ENCODE measurements around the gene LMNA. TPM values are rescaled to one million over a fixed set of nuclear protein-coding genes. Genes with fewer than 3 reads are reported as not detected.
"Not testable (repeated sequence)": the region's sequence is repeated elsewhere in the genome, so short reads cannot be mapped to it uniquely, and the experiment has no call there.

Gene LMNA
- total RNA-seq, 2 donors from 2014 or later = 919 to 1,908 TPM

GRCh38 chr1:156165083-156165482 lies 50.6 kb downstream of the LMNA start:
- H3K9me3 ChIP-seq (ENCODE audit: control insufficient read depth, low read length, poor library complexity, severe bottlenecking) = no peaks in the 10 kb centered on the region
- H3K27ac Mint-ChIP-seq = peak overlapping the region; percentile 67
- H3K4me1 Mint-ChIP-seq = peaks cover 15% of the 10 kb centered on the region
- no peaks in the 10 kb centered on the region for H3K27me3 Mint-ChIP-seq
- ATAC-seq (peak; percentile 23), DNase-seq (no peak)
- H3K36me3 Mint-ChIP-seq (ENCODE audit: low read depth) = no peaks in the 10 kb centered on the region
- H3K4me3 Mint-ChIP-seq = no peak overlapping the region

DNA sequence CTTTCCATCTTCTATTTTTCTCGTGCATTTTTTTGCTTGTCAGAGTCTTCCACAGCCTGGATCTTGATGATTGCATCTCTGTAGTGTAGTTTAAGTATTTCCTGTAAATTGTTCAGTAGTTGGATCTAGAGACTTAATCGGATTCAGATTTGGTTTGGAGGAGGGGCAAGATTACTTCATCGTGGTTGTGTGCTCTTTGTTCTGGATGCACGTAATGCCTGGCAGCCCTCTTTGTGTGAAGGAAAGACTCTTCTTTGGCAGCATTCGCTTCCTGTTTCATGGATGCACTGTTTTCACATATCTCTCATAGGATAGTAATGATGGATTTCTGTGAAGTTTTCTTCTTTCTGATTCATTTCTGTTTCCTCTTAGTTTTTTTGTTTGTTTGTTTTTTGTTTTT lies 53.0 kb downstream of the LMNA start:
- Mint-ChIP-seq H3K27ac (no peak overlapping the region), H3K4me3 (no peak overlapping the region), H3K4me1 (peaks cover 5% of the 10 kb centered on the region), H3K36me3 (ENCODE audit: low read depth) (no peaks in the 10 kb centered on the region), H3K27me3 (no peaks in the 10 kb centered on the region)
- ATAC-seq (no peak), DNase-seq (no peak)
- H3K9me3 ChIP-seq (ENCODE audit: control insufficient read depth, low read length, poor library complexity, severe bottlenecking) = no peaks in the 10 kb centered on the region

DNA sequence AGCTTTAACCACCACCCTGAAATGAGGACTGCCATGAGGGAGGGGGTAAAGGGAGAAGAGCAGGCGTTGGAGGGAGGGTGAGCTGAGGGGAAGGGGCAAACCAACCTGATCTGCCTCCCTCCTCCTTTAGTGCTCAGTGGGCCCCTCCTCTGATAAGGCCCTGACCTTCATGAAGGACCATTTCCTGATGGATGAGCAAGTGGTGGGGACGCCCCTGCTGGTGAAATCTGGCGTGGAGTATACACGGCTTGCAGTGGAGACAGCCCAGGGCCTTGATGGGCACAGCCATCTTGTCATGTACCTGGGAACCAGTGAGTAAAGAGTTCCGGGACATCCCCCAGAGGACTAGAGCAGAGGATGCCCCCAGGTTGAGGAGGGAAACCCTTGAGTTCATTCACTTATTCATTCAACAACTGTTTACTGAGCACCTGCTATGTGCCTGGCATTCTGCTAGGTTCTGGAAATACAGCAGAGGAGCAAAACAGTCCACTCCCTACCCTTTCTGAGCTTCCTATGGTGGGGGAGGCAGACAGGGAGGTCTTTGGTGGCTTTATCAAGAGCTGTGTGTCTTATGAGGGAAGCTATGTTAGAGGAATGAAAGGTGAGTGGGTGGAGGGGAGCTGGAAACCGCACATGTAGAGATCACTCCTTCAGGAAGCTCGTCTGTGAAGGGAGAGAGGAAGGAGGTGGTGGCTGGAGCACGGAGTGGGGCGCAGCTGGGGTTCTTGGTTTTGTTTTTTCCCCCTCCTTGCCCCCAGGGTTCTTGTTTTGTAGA lies 58.4 kb downstream of the LMNA start:
- peaks cover 6% of the 10 kb centered on the region for H3K4me1 Mint-ChIP-seq
- no peaks in the 10 kb centered on the region for H3K9me3 ChIP-seq (ENCODE audit: control insufficient read depth, low read length, poor library complexity, severe bottlenecking)
- ATAC-seq (no peak), DNase-seq (no peak)
- H3K4me3 Mint-ChIP-seq = no peak overlapping the region
- H3K36me3 Mint-ChIP-seq (ENCODE audit: low read depth) = peaks cover 2% of the 10 kb centered on the region
- peaks cover 23% of the 10 kb centered on the region for H3K27me3 Mint-ChIP-seq
- H3K27ac Mint-ChIP-seq = peak overlapping the region; percentile 56

DNA sequence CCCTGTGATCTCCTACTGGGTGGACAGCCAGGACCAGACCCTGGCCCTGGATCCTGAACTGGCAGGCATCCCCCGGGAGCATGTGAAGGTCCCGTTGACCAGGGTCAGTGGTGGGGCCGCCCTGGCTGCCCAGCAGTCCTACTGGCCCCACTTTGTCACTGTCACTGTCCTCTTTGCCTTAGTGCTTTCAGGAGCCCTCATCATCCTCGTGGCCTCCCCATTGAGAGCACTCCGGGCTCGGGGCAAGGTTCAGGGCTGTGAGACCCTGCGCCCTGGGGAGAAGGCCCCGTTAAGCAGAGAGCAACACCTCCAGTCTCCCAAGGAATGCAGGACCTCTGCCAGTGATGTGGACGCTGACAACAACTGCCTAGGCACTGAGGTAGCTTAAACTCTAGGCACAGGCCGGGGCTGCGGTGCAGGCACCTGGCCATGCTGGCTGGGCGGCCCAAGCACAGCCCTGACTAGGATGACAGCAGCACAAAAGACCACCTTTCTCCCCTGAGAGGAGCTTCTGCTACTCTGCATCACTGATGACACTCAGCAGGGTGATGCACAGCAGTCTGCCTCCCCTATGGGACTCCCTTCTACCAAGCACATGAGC lies 62.2 kb downstream of the LMNA start:
- no peak for DNase-seq
- Mint-ChIP-seq H3K4me1 (peaks cover 13% of the 10 kb centered on the region), H3K36me3 (ENCODE audit: low read depth) (peaks cover 7% of the 10 kb centered on the region), H3K27ac (peak overlapping the region; percentile 6), H3K4me3 (no peak overlapping the region), H3K27me3 (peaks cover 29% of the 10 kb centered on the region)
- no peaks in the 10 kb centered on the region for H3K9me3 ChIP-seq (ENCODE audit: control insufficient read depth, low read length, poor library complexity, severe bottlenecking)
- no peak for ATAC-seq

- Mint-ChIP-seq H3K36me3 (ENCODE audit: low read depth) (peaks cover 7% of the 10 kb centered on the region), H3K4me3 (no peak overlapping the region), H3K4me1 (peaks cover 13% of the 10 kb centered on the region), H3K27me3 (peaks cover 27% of the 10 kb centered on the region), H3K27ac (peak overlapping the region; percentile 66)
- ATAC-seq (peak; percentile 67), DNase-seq (no peak)
- no peaks in the 10 kb centered on the region for H3K9me3 ChIP-seq (ENCODE audit: control insufficient read depth, low read length, poor library complexity, severe bottlenecking)
These were observed 63.6 kb downstream of the LMNA start for GRCh38 chr1:156177919-156178654.

DNA sequence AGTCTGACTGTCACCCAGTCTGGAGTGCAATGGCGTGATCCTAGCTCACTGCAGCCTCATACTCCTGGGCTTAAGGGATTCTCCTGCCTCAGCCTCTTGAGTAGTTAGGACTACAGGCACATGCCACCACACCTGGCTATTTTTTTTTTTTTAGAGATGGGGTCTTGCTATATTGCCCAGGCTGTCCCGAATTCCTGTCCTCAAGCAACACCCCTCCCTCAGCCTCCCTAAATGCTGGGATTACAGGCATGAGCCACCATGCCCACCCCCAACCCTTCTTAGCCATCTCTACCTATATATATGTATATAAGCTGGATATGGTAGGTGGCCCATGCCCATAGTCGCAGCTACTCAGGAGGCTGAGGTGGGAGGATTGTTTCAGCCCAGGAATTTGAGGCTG lies 66.0 kb downstream of the LMNA start:
- Mint-ChIP-seq H3K4me3 (no peak overlapping the region), H3K36me3 (ENCODE audit: low read depth) (peaks cover 5% of the 10 kb centered on the region)

GRCh38 chr1:156181391-156181924 lies 66.9 kb downstream of the LMNA start:
- not testable (repeated sequence) for H3K36me3 Mint-ChIP-seq (ENCODE audit: low read depth); H3K4me3 Mint-ChIP-seq; H3K4me1 Mint-ChIP-seq; DNase-seq; H3K27ac Mint-ChIP-seq; H3K9me3 ChIP-seq (ENCODE audit: control insufficient read depth, low read length, poor library complexity, severe bottlenecking); ATAC-seq
- H3K27me3 Mint-ChIP-seq = peaks cover 11% of the 10 kb centered on the region

More for the DNA sequence above, 66.0 kb downstream of the LMNA start:
- peaks cover 9% of the 10 kb centered on the region for H3K4me1 Mint-ChIP-seq
- DNase-seq (no peak), ATAC-seq (no peak)
- H3K27me3 Mint-ChIP-seq = peaks cover 14% of the 10 kb centered on the region
- H3K9me3 ChIP-seq (ENCODE audit: control insufficient read depth, low read length, poor library complexity, severe bottlenecking) = no peaks in the 10 kb centered on the region
- H3K27ac Mint-ChIP-seq = no peak overlapping the region

DNA sequence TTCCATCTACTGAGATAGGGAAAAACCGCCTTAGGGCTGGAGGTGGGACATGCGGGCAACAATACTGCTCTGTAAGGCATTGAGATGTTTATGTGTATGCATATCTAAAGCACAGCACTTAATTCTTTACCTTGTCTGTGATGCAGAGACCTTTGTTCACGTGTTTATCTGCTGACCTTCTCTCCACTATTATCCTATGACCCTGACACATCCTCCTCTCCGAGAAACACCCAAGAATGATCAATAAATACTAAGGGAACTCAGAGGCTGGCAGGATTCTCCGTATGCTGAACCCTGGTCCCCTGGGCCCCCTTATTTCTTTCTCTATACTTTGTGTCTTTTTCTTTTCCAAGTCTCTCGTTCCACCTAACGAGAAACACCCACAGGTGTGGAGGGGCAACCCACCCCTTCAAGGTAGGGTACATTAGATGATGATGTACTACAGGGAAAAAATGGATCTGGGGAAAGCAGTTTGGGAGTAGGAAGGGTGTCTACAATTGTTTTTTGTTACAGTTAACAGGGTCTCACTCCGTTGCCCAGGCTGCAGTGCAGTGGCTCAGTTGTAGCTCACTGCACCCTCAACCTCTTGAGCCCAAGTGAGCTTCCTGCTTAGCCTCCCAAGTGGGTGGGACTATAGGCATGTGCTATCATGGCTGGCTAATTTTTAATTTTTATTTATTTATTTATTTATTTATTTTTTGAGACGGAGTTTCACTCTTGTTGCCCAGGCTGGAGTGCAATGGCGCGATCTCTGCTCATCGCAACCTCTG lies 67.7 kb downstream of the LMNA start:
- H3K4me1 Mint-ChIP-seq; H3K9me3 ChIP-seq (ENCODE audit: control insufficient read depth, low read length, poor library complexity, severe bottlenecking); H3K4me3 Mint-ChIP-seq; H3K27ac Mint-ChIP-seq; ATAC-seq; DNase-seq; H3K36me3 Mint-ChIP-seq (ENCODE audit: low read depth): not testable (repeated sequence)
- H3K27me3 Mint-ChIP-seq = peaks cover 11% of the 10 kb centered on the region

DNA sequence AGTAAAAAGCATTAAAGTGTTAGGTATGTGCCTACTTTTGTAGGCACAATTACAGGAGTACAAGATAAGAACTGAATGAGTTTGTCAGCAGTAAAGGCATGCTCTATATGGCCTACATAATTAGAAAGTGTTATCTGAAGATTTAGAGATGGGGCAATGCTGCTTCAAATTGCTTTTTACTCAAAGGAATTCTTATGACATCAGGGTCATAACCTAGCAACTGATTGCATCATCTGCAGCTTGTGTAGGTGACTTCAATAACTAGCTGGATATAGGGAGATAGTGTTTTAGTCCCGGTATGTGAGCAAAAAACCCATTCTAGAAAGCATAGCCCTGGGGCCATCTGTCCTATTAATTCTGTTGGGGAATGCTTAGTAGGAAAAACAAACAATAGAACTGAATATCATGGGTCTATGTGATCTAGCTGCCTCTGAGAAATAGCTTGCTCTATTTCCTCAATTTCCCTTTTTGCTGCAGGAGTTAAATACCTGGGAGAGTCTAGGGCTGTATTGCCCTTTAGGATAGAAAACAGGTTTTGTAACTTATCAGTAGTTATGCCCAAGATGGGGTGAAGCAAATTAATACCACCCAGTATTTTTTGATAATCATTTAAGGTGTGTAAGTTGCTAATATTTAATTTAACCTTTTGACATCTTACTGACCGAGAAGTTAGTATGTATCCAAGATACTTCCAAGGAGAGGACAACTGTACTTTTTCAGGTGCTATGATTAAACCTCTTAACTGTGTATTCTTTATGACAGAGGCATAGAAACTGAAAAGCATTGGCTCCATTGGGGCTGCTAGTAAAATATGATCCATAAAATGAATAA lies 72.1 kb downstream of the LMNA start:
- not testable (repeated sequence) for H3K9me3 ChIP-seq (ENCODE audit: control insufficient read depth, low read length, poor library complexity, severe bottlenecking); H3K27me3 Mint-ChIP-seq; ATAC-seq; H3K27ac Mint-ChIP-seq; H3K4me1 Mint-ChIP-seq; H3K4me3 Mint-ChIP-seq; DNase-seq; H3K36me3 Mint-ChIP-seq (ENCODE audit: low read depth)

Other genes with a start within 250 kb of the LMNA start
- 10 to 100 TPM; 47.8 to 64.6 TPM for gene RIT1, start 203.4 kb upstream of the LMNA start, total RNA-seq
- gene KHDC4, start 180.3 kb upstream of the LMNA start, total RNA-seq = 10 to 100 TPM; 59.9 to 63.1 TPM
- not detected for gene RXFP4, start 173.1 kb upstream of the LMNA start, total RNA-seq
- 100 to 1,000 TPM in 1 of 2 donors, 10 to 100 TPM in 1; 86.1 to 123 TPM for gene ARHGEF2, start 136.2 kb upstream of the LMNA start, total RNA-seq
- 100 to 1,000 TPM; 217 to 234 TPM for gene SSR2, start 93.8 kb upstream of the LMNA start, total RNA-seq
- gene UBQLN4, start 60.9 kb upstream of the LMNA start, total RNA-seq = 10 to 100 TPM; 21.9 to 22.7 TPM
- gene LAMTOR2, start 59.9 kb upstream of the LMNA start, total RNA-seq = 10 to 100 TPM; 19.4 to 21.4 TPM
- gene RAB25, start 53.6 kb upstream of the LMNA start, total RNA-seq = 1 to 10 TPM; 1.4 to 1.8 TPM
- gene MEX3A, start 32.2 kb upstream of the LMNA start, total RNA-seq = not detected
- gene SEMA4A, start 38.9 kb downstream of the LMNA start, total RNA-seq = 10 to 100 TPM; 21.7 to 58.1 TPM
- 10 to 100 TPM; 14.4 to 21.6 TPM for gene SLC25A44, start 79.4 kb downstream of the LMNA start, total RNA-seq
- gene PMF1, start 98.3 kb downstream of the LMNA start, total RNA-seq = 10 to 100 TPM; 59.1 to 73.2 TPM
- gene BGLAP, start 127.5 kb downstream of the LMNA start, total RNA-seq = 1 to 10 TPM; 1.1 to 3.7 TPM
- gene PAQR6, start 133.3 kb downstream of the LMNA start, total RNA-seq = 1 to 10 TPM; 2.8 to 3.1 TPM
- 10 to 100 TPM; 59.0 to 79.2 TPM for gene SMG5, start 168.1 kb downstream of the LMNA start, total RNA-seq
- gene TMEM79, start 169.6 kb downstream of the LMNA start, total RNA-seq = 1 to 10 TPM; 3.2 to 3.5 TPM
- 10 to 100 TPM; 21.2 to 25.0 TPM for gene GLMP, start 181.0 kb downstream of the LMNA start, total RNA-seq
- gene VHLL, start 184.6 kb downstream of the LMNA start, total RNA-seq = not detected
- gene CCT3, start 223.6 kb downstream of the LMNA start, total RNA-seq = 10 to 100 TPM; 75.3 to 77.6 TPM
- gene TSACC, start 223.8 kb downstream of the LMNA start, total RNA-seq = under 1 TPM in 1 of 2 donors, not detected in 1; 0.40 TPM